HG03520 (cell line): ENCODE measurements around the gene DDX51.
"Not testable (repeated sequence)": the region's sequence is repeated elsewhere in the genome, so short reads cannot be mapped to it uniquely, and the experiment has no call there.

Experiments
- ATAC-seq: cut with Tn5 transposase; IDR thresholded peaks from one replicate; pipeline ENCODE4 v1.9.1; 2021; ENCODE audit warnings: mild to moderate bottlenecking, moderate library complexity; ENCODE audit not compliant: unreplicated experiment

The DDX51 gene

DNA sequence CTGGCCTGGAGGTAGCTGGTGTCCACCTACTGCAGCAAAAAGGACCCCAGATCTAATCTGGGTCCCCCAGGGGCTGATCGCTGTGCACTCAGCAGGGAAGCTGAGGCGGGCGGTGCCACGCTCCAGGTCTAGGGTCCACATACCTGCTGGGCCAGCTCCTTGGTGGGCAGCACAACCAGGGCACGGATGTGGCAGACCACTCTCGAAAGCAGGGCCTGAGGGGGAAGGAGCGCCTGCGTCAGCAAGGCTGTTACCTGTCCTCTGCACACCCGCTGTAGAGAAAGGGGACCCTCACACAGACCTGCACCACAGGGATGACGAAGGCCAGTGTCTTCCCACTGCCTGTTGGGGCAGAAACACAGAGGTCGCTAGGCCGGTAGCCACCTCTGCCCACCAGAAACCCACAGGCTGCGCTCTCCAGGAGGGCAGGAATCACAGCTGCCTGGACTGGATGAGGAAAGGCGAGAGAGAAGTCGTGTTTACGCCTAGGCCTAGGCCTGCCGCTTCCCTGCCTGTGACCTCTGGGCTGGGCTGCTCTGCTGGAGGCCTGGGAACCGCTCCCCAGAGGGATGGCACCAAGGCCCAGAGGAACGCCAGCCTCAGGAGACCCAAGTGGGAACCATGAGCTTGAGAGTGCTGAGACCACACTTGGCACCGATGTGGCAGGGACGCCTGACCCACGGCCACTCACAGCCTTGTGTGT lies 2.0 kb downstream of the DDX51 start:
- no peak for ATAC-seq

DNA sequence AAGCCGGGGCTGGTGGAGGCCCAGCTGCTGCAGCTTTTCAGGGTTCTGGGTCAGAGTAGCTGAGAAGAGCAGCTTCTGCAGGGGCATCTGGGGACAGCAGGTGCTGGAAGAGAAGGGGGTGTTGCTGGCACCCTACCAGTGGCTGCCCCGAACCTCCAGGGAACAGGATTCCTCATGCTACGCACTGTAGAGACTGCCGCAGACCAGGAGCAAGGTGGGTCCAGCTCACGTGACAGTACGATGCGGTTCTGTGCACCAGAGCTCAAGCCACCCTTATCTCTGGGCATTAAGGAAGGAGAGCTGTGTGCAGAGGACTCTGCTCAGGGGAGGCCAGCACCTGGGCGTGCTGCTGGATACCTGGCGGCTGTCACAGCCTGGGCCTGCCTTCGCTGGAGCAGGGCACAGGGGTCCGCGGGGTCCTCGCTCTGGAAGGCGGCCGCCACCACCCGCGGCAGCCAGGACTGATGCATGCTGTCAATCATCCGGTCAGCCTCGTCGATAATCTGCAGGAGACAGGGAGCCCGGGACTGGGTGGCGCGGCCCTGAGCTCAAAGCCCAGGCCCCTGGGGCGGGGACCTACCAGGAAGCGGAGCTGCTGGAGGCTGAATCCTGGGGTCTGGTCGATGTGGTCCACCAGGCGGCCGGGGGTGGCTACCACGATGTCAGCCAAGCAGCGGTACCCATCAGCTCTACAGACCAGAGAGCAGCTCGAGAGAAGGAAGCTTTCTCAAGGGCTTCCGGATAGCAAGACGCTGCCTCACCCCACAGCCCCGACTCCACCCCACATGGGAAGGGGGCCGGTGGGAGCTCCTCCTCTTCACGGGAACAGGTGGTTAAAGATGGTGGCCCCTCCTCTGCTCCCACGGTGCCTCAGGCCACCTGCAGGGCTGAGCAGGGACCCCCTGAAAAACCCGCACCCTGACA lies 2.9 kb downstream of the DDX51 start:
- ATAC-seq, result no peak

DNA sequence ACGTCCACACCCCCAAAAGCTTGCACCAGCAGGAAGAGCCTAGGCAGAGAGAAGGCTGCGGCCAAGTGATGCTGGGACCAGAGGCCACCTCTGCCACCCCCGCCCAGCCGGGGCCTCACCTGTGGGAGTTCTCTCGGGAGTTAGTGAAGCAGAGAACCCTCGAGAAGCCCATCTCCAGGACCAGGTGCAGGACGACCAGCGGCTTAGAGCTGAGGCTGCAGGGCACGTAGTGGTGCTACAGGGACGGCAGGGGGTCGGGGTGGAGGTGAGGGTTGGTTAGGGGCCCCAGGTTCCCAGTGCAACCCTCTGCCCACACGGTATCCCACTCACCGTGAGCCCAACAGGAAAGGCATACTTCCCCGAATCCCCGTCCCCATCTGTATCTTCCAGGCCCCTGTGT lies 3.6 kb downstream of the DDX51 start:
- ATAC-seq, result no peak

DNA sequence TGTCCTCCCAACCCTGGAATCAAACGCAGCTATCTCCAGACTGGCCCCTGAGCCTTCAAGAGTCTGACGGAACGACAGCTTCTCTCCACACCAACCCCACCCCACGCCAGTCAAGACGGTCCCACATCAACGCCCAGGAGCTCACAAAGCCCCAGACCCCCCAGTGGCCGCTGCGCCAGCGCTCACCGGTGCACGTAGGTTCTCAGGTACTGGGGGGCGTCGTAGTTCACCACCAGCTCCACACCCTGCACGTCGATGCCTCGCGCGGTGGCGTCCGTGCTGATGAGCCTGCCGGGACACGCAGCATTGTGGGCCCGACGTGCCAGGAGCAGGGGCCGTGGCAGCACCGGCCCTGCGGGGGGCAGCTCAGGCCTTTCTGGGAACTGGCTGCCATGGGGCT lies 4.2 kb downstream of the DDX51 start:
- no peak for ATAC-seq

DNA sequence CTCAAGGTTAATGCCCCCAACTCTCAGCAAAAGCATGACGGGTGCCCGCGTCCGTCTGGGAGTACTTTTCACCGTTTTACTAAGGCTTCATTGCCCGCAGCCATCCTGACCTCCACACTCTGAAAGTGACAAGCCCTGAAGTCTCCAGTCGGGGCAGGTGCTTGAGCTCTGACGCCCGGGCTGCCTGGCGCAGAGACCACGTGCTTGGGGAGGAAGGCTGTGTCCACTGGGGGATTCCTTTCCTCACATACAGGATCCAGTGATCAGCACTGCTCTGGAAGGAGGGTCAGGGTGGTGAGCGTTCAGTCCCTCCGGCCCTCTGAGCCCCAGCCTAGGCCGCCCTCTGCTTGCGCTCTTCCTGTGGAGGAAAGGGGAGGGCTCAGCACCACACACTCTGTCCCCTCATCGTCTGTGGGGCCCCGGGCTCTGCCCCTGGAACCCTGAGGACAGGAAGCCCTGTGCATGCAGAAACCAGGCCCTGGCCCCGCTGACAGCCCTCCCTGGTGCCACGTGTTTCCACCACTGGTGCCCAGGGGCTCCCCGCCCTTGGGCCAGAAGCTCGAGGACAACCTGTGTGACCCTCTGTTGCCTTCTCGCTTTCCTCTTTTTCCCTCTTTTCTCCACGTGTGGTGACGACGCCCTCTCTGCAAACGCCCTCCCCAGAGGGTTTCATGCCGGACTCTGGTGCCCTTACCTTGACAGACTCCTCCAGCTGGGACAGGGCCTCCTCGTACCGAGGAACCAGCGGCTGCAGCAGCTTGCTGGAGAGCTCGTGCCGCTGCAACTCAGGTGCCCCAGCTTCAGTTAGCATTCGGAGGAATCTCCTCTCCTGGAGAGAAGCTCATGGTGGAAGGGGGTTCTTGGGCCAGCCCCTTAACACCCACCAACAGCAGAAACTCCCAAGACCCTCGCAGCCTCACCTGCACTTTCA lies 4.9 kb downstream of the DDX51 start:
- no peak for ATAC-seq

DNA sequence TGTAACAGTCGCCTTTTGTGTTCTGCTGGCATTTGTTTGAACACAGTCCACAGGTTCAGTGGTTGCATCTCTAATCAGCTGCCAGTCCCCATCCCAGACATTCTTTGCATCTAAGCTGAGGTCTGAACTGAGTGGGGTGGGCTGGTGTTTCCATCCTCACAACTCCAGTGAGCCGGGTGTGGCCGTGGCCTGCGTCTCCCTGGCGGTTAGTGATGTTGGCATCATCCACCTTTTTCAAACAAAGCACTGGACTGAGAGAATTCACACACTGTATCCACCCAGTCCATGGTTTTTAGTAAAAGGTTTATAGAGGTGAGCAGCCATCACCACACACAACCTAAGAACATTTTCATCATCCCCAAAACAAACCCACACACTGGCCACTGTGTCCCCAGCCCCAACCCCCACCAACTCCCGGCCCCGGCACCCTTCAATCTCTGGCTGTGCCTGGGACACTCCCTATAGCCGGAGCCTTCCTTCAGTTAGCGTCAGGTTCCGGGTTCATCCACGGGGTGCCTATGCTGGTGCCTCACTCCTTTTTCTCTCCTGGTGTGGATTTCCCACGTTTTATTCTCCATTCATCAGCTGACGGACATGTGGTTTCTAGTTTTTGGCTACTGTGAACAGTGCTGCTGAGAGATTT lies 6.5 kb downstream of the DDX51 start:
- ATAC-seq, result no peak

DNA sequence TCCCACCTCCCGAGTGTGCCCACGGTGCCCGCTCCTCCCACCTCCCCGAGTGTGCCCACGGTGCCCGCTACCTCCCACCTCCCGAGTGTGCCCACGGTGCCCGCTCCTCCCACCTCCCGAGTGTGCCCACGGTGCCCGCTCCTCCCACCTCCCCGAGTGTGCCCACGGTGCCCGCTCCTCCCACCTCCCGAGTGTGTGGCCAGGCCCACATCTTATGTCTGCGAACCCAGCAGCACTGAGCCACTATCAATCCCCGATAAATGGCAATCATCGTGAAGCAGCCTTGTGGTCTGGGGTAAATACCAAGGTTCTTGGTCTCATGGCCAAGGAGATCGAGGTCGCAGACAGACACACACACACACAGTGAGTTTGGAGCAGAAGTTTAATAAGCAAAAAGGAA lies 7.9 kb downstream of the DDX51 start:
- not testable (repeated sequence) for ATAC-seq

DNA sequence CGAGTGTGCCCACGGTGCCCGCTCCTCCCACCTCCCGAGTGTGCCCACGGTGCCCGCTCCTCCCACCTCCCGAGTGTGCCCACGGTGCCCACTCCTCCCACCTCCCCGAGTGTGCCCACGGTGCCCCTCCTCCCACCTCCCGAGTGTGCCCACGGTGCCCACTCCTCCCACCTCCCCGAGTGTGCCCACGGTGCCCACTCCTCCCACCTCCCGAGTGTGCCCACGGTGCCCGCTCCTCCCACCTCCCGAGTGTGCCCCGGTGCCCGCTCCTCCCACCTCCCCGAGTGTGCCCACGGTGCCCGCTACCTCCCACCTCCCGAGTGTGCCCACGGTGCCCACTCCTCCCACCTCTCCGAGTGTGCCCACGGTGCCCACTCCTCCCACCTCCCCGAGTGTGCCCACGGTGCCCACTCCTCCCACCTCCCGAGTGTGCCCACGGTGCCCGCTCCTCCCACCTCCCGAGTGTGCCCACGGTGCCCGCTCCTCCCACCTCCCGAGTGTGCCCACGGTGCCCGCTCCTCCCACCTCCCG lies 9.4 kb downstream of the DDX51 start:
- ATAC-seq, result not testable (repeated sequence)

DNA sequence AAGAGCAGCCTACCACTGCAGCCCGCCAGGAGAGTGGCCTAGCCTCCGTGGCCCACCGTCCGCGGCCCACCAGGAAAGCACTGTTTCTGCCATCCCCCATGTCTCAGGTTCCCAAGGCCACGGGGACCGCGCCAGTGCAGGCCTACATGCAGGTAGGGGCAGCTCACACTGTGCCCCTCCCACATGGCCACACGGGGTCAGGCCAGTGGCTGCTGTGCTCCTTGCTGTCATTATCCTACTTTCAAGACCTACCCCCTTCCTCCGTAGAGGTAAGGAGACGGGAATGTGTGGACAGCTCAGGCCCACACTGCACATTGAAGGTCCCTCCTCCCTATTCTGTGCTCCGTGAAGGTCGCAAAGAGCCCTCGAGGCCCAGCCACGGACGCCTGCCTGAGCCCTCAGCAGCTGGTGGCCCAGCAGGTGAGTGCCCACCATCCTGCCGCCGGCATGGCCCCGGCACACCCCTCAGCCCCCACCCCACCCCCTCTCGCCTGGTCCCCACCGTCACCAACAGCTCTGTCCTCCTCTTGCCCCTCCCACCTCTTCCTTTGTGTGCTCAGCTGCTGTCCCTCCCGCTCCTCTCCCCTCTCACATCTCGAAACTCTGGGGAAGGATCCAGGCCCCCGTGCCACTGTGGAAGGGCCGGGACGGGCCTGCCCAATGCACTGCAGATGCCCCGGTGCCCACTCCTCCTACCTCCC lies 10.0 kb downstream of the DDX51 start:
- no peak for ATAC-seq

DNA sequence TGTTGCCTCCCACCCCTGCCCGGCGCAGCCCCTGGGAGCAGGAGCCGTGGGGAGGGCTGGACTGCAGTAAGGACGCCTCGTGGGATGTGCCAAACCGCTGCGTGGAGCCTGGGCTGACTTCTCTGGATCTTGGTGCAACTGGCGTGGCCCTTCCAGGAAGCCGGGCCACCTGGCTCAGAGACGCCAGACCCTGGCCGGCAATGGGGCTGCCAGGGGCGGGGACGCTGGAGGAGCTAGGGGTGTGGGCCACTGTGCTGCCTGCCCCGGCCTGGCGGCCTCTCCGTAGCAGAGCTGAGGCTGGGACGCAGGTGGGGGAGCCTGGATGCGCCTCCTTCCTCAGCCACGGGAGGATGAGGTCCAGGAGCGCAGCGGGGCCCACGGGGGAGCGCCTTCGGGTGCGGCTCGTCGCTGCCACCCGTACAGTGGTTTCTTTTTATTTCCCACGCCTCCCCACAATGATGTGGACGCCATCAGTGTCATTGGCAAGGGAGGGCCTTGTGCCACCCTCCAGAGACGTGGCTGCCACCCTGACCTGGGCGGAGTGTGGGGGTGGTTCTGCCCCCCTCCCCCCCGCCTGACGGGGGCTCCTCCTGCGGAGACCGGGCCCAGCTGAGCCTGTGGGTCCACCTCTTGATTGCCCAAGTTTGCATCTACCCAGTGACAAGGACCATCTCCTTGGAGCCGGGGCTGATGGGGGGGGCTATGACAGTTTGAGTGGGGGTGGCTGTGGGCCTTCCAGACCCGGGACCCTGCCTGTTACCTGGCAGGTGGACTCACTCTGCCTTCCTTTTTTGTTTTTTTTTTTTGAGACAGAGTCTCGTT lies 11.3 kb downstream of the DDX51 start:
- no peak for ATAC-seq

DNA sequence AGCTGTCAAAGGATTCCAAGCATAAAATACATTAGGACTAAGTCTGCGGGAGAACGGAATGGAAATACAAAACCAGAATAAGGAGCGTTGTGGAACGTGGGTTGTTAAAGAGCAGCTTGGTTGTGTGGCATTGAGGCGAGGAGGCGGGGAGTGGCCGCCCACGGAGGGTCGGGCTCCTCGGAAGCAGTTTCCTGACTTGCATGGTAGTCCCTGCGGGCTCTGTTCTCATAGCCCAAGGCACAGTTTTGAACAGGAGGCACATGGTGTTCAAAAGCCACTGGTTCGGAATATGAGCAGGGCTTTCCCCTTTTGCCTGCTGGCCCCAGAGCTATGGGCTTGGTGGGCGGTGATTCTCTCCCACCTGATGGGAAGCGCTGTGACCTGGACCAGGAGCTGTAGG lies 12.2 kb downstream of the DDX51 start:
- no peak for ATAC-seq

DNA sequence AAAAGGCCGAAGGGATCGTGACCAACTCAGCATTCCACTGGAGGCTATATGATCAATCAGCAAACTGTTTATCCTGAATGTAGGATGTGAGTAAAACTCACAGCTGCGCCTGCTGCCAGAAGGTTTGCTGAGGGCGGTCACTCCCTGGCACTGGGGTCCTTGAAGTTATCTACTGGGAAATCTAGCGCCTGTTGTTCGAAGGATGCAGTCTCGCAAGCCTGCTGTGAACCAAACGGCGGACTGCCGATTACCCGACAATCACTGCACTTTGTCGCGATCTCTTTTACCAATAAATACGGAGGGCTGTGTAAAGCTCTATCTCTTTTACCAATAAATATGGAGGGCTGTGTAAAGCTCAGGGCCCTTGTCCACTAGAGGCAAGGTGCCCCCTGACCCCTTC lies 12.9 kb downstream of the DDX51 start:
- no peak for ATAC-seq

DNA sequence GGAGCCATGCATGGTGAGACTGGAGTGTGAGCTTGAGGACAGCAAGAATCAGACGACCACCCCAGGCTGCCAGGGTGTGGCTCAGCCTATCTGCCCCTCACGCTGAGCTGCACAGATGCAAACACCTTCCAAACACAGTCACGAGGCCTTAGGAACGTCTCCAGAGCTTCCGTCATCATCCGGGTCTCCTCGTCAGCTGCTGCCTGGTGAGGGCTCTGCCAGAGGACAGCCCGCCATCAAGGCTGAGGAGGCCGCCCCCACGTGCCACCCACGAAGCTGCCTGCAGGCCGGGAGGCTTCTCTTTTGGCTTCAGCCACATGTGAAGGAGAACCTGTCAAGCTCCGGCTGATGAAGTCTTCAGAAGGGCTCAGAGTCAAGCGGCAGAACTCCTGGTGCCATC lies 13.4 kb downstream of the DDX51 start:
- ATAC-seq, result no peak

DNA sequence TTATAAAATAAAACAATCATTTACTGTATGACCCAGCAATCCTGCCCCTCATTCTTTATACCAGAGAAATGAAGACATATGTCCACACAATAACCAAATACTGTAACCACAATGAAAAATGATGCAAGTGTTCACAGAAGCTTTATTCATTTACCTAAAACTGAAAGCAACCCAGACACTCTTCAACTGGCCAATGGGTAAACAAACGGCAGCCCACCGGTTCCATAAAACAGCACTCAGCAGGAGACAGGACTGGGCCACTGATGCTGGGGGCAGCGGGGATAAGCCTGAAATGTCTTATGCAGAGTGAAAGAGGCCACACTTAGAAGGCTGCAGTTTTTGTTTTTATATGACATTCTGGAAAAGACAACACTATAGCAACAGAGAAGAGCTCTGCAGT lies 15.1 kb downstream of the DDX51 start:
- no peak for ATAC-seq

DNA sequence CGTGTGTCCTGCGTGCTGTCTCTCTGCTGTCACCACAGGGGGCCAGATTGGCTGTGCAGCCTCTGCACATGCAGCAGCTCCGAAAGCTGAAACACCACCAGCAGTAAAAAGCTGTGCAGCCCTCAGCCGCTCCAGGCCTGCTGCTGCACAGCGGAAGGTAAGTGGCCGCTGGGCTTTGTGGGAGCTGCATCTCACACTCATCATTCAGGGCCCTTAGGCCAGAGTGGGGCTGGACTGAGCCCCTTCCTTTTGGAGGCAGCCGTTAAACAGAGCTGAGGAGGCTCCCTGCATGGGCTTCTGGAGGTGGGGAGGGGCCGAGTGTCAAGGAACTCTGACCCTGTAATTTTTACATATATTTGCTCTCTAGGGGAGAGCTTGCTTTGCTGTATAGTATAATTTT lies 17.1 kb downstream of the DDX51 start:
- ATAC-seq, result no peak

DNA sequence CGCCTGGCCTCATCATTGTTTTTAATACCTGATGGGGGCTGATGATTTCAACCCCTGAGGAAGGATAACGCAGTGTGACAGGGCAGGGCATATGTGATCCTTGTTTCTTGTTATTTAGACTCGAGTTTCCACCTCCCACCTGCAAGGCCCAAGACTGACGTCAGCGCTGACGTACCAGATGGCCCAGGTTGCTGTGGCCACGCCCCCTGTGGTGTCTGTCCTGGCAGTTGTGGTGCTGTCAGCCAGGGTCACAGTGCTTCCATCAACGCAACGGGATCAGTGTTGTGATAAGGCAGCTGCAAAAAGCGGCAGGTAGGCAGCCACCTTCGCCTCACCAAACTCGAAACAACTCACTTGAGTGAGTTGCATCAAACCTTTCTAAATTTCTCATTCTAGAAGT lies 18.4 kb downstream of the DDX51 start:
- no peak for ATAC-seq

DNA sequence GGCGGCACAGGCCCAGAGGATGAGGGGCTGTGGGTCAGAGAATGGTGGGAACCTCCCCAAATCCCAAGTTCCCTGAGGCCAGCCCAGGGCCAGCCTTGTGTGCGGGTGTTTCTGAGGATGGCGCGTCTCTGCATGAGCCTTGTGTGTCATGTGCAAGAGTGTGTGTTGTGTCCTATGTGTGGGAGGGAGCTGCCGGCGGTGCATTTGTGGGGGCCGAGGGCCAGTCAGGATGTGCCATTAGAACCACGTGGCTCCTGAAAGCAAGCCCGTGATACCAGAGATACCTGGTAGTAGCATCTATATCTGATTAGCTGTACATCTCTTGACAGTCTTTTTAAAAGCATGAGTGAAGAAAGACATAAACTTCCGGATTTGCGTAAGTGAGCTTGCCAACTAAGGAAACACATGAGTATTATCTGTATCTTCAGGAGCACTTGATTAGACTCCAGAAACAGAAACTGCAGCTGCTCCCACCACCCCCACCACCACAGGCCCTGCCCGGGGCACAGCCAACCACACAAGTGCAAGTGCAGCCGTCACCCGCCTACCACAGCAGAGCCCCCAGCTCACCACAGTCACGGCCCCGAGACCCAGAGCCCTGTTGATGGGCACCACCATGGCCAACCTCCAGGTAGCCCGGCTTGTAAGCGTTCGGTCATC lies 19.2 kb downstream of the DDX51 start:
- no peak for ATAC-seq

DNA sequence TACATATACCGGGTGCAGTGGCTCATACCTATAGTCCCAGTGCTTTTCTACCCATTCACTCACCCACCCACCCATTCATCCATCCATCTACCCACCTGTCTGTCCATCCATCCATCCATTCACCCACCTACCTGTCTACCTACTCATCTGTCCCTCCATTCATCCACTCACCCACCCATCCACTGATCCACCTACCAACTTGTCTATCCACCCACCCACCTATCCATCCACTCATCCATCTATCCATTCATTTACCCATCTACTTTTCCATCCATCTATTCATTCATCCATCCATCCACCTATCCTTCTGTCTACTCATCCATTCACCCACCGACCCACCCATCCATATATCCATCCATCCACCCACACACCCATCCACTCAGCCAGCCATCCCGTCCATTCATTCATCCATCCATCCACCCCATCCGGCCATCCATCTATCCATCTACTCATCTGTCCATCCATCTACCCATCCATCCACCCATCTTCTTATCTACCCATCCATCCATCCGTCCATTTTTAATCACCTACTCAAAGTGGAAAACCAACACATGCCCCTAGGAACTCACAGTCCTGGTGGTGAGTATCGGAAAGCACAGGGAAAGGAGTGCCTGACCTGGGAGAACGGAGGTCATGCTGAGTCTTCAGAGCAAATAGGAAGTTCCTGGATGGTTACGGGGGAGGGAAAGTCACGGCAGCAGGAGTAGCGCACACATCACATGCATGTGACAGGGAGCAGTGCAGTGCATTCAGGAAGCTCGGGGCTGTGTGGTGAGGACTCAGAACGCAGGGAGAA lies 20.0 kb downstream of the DDX51 start:
- no peak for ATAC-seq
